Measurements from ENCODE around the gene TSPAN18. TPM values are rescaled to one million over a fixed set of nuclear protein-coding genes. Genes with fewer than 3 reads are reported as not detected.

The TSPAN18 gene
- total and polyA plus RNA-seq, 8 donors = 27.2 to 85.8 (median 63.7) TPM

DNA sequence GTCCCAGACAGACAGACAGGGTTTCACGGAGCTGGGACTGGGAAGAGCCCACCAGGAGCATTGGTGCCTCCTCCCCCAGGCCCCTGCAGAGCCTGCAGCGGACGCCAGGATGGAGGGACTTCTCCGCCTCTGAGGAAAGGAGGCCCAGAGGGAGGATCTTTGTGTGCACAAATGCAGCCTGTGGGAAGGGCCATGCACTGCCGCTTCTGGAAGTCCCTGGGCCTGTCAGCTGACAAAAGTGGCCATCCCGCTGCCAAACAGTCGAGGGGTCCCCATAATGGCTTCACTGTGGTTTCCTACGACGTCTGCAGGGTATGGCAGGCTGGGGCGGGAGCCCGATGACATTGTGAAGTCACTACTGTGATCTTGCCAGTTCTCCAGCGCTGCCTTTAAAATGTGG is 150.1 kb downstream of the TSPAN18 start:
- TF ChIP-seq, protein P1, sequence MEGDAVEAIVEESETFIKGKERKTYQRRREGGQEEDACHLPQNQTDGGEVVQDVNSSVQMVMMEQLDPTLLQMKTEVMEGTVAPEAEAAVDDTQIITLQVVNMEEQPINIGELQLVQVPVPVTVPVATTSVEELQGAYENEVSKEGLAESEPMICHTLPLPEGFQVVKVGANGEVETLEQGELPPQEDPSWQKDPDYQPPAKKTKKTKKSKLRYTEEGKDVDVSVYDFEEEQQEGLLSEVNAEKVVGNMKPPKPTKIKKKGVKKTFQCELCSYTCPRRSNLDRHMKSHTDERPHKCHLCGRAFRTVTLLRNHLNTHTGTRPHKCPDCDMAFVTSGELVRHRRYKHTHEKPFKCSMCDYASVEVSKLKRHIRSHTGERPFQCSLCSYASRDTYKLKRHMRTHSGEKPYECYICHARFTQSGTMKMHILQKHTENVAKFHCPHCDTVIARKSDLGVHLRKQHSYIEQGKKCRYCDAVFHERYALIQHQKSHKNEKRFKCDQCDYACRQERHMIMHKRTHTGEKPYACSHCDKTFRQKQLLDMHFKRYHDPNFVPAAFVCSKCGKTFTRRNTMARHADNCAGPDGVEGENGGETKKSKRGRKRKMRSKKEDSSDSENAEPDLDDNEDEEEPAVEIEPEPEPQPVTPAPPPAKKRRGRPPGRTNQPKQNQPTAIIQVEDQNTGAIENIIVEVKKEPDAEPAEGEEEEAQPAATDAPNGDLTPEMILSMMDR (IDR thresholded peaks at IDR 0.05) = no peak
- intact Hi-C loops (cut with DNase I) = no loop called here
- no peaks in the 10 kb centered on the region for H3K9me3 ChIP-seq
- H3K36me3 ChIP-seq = no peaks in the 10 kb centered on the region
- no peak for ATAC-seq
- H3K4me3 ChIP-seq = no peak overlapping the region
- H3K27me3 ChIP-seq = peaks cover 0 to 23% of the 10 kb centered on the region in 2 donors
- H3K27ac ChIP-seq = no peak overlapping the region
- no peaks in the 10 kb centered on the region for H3K4me1 ChIP-seq
- DNase-seq = no peak

DNA sequence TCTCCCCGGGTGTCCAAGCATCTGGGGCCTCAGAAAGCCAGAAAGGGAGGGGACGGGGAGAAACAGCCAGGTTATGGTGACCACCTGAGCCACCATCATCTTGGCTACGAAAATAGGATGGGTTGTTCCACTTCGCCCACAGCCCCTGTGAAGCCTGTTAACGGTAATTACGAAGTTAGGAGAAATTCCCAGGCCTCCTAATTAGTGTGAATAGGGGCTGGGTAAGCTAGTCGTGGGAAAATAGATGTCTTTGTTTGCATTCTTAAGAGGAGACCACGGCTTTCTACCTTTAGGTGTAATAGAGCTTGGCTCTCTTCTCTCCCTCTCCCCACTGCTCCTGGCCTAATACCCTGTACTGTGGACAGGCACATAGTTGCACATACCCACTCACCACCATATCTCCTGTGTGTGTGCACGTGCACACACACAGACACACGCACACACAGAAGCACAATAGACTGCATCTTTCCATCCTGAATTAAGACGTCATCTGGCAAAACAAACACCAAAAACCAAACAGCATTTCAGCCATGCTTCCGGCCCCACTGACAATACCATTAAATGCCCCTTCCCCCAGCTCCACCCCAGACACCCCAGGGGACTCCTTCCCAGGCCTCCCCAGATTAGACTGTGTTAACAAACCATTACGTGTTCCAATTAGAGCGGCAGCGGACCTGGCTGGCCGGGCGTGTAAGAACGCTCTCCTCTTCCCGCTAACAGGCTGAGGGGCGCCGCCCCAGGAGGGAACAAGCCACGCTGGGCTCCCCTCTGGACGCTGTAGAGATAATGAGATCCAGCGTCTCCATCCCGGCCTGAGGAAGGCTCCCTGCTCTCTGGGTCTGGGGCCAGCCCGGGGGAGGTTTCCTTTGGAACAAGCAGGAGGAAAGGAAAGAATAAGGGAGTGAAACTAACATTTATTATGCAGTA is 151.1 kb downstream of the TSPAN18 start:
- H3K27ac ChIP-seq = no peak overlapping the region
- DNase-seq (no peak), ATAC-seq (no peak)
- no peaks in the 10 kb centered on the region for H3K9me3 ChIP-seq
- no peaks in the 10 kb centered on the region for H3K4me1 ChIP-seq
- no peaks in the 10 kb centered on the region for H3K36me3 ChIP-seq
- H3K27me3 ChIP-seq = peaks cover 0 to 26% of the 10 kb centered on the region in 2 donors
- TF ChIP-seq, protein P1 (IDR thresholded peaks at IDR 0.05) = no peak
- intact Hi-C loops (cut with DNase I) = no loop called here
- no peak overlapping the region for H3K4me3 ChIP-seq

DNA sequence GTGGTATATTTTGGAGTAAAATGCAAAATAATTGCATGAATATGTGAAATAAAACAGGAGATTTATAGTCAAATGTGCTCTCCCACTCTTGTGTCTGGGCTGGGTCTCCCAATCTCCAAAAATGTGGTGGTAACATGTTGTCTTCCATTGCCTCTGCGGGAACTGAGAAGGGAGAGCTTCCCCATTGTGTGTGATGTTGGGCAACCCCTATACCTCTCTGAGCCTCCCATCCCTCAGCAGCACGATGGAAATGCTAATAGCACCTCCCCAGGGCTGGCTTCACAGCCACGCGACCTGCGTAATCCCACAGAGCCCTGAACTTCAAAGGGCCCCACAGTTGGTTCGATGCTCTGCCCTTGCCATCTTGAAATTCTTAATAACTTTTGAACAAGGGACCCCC is 151.9 kb downstream of the TSPAN18 start:
- Histone ChIP-seq H3K9me3 (no peaks in the 10 kb centered on the region), H3K4me1 (no peaks in the 10 kb centered on the region), H3K36me3 (no peaks in the 10 kb centered on the region), H3K27ac (no peak overlapping the region), H3K27me3 (peaks cover 0 to 26% of the 10 kb centered on the region in 2 donors), H3K4me3 (no peak overlapping the region)
- intact Hi-C loops (cut with DNase I) = no loop called here
- TF ChIP-seq, protein P1 (IDR thresholded peaks at IDR 0.05) = no peak
- DNase-seq (no peak), ATAC-seq (no peak)

DNA sequence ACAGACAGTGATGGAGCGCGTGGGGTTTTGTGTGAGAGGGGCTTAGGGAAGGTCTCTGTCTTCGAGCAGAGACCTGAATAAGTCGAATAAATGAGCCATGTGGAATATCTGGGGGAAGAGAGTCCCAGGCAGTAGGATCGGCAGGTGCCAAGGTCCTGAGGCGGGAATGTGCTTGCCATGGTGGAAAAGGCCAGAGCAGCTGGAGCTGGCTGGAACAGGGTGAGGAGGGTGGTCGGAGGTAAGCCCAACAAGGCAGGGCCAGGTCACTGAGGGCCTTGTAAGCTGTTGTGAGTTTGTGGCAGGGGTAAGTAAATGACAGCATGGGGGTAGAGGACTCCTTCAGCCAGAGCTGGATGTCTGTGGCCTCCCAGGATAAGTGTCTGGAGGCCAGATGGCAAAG is 152.7 kb downstream of the TSPAN18 start:
- intact Hi-C loops (cut with DNase I) = no loop called here
- TF ChIP-seq, protein P1 (IDR thresholded peaks at IDR 0.05) = no peak
- Histone ChIP-seq H3K36me3 (no peaks in the 10 kb centered on the region), H3K4me1 (no peaks in the 10 kb centered on the region), H3K27me3 (peaks cover 0 to 26% of the 10 kb centered on the region in 2 donors), H3K9me3 (no peaks in the 10 kb centered on the region), H3K4me3 (no peak overlapping the region), H3K27ac (no peak overlapping the region)
- DNase-seq (no peak), ATAC-seq (no peak)

DNA sequence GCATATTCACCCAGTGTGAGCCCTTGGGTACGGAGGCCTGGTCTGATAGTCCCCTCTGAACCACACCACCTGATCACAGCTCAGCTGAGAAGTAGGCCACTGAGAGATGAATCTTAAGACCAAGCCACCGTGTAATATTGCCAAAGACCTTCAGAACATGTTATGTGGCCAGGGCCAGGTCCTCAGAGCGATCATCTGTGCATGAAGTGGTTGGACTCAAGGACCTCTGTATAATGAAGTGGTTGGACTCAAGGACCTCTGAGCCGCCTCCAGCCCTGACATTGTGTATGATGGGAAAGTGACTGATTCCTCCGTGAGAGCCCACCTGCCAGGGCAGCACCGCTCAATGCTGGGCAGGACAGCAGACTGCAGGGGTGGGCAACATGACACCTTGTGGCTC is 153.7 kb downstream of the TSPAN18 start:
- H3K27me3 ChIP-seq = peaks cover 0 to 26% of the 10 kb centered on the region in 2 donors
- ATAC-seq (peak; percentile 83), DNase-seq (peak in 1 of 4 donors; percentile 23)
- intact Hi-C loops (cut with DNase I) = no loop called here
- TF ChIP-seq, protein P1 (IDR thresholded peaks at IDR 0.05) = no peak
- no peak overlapping the region for H3K4me3 ChIP-seq
- H3K36me3 ChIP-seq = no peaks in the 10 kb centered on the region
- H3K27ac ChIP-seq = no peak overlapping the region
- H3K4me1 ChIP-seq = no peaks in the 10 kb centered on the region
- no peaks in the 10 kb centered on the region for H3K9me3 ChIP-seq
